ENCODE results near the gene PLGRKT. TPM values are rescaled to one million over a fixed set of nuclear protein-coding genes. Genes with fewer than 3 reads are reported as not detected.
"Not testable (repeated sequence)": the region's sequence is repeated elsewhere in the genome, so short reads cannot be mapped to it uniquely, and the experiment has no call there.

The PLGRKT gene
- total and polyA plus RNA-seq, 9 donors, result 2.9 to 35.8 (median 13.3) TPM

- no peak for TF ChIP-seq EP300 (IDR thresholded peaks at IDR 0.05)
- no peak for TF ChIP-seq CTCF (IDR thresholded peaks at IDR 0.05)
- no peak for TF ChIP-seq POLR2A (IDR thresholded peaks at IDR 0.05)
- Histone ChIP-seq H3K36me3 (no peaks in the 10 kb centered on the region), H3K4me3 (no peak overlapping the region), H3K9me3 (no peaks in the 10 kb centered on the region), H3K27me3 (no peaks in the 10 kb centered on the region), H3K27ac (no peak overlapping the region), H3K4me1 (ENCODE audit: insufficient read depth) (no peaks in the 10 kb centered on the region)
- DNase-seq, result no peak
- intact Hi-C loops (cut with DNase I), result no loop called here
Observed at GRCh38 chr9:5445886-5446285, 8.2 kb upstream of the PLGRKT start.

- H3K4me1 ChIP-seq (ENCODE audit: insufficient read depth); DNase-seq; H3K4me3 ChIP-seq; H3K27ac ChIP-seq; H3K27me3 ChIP-seq; intact Hi-C loops (cut with DNase I); H3K9me3 ChIP-seq; H3K36me3 ChIP-seq: not testable (repeated sequence)
- 84 to 88% (median 87%) methylated on average over 4 of the region's 4 CpGs for WGBS, 3 donors
Observed at GRCh38 chr9:5445096-5445495, 7.4 kb upstream of the PLGRKT start.

- Histone ChIP-seq H3K9me3 (no peaks in the 10 kb centered on the region), H3K36me3 (no peaks in the 10 kb centered on the region), H3K27me3 (no peaks in the 10 kb centered on the region), H3K27ac (no peak overlapping the region), H3K4me1 (ENCODE audit: insufficient read depth) (no peaks in the 10 kb centered on the region), H3K4me3 (no peak overlapping the region)
- intact Hi-C loops (cut with DNase I), result no loop called here
- TF ChIP-seq POLR2A (IDR thresholded peaks at IDR 0.05), result no peak
- no peak for TF ChIP-seq CTCF (IDR thresholded peaks at IDR 0.05)
- no peak for TF ChIP-seq EP300 (IDR thresholded peaks at IDR 0.05)
- WGBS, 3 donors, result 72 to 84% (median 74%) methylated on average over 2 of the region's 2 CpGs
- no peak for DNase-seq
Observed at GRCh38 chr9:5443850-5444249, 6.1 kb upstream of the PLGRKT start.

GRCh38 chr9:5442400-5443011 lies 4.8 kb upstream of the PLGRKT start:
- intact Hi-C loops (cut with DNase I), result no loop called here
- no peak for DNase-seq

GRCh38 chr9:5441043-5441442 lies 3.3 kb upstream of the PLGRKT start:
- intact Hi-C loops (cut with DNase I), result no loop called here
- Histone ChIP-seq H3K9me3 (no peaks in the 10 kb centered on the region), H3K27me3 (no peaks in the 10 kb centered on the region), H3K27ac (no peak overlapping the region), H3K4me3 (no peak overlapping the region), H3K4me1 (ENCODE audit: insufficient read depth) (peaks cover 1% of the 10 kb centered on the region), H3K36me3 (no peaks in the 10 kb centered on the region)
- WGBS, 3 donors, result 90 to 94% (median 92%) methylated on average over 2 of the region's 2 CpGs
- no peak for TF ChIP-seq POLR2A (IDR thresholded peaks at IDR 0.05)
- TF ChIP-seq EP300 (IDR thresholded peaks at IDR 0.05), result no peak
- no peak for TF ChIP-seq CTCF (IDR thresholded peaks at IDR 0.05)
- no peak for DNase-seq

More at GRCh38 chr9:5442400-5443011, 4.8 kb upstream of the PLGRKT start:
- H3K27ac ChIP-seq, result no peak overlapping the region
- H3K36me3 ChIP-seq, result no peaks in the 10 kb centered on the region
- H3K4me3 ChIP-seq, result no peak overlapping the region
- WGBS, 3 donors, result 47 to 51% (median 48%) methylated on average over 2 of the region's 2 CpGs
- H3K4me1 ChIP-seq (ENCODE audit: insufficient read depth), result no peaks in the 10 kb centered on the region
- no peaks in the 10 kb centered on the region for H3K27me3 ChIP-seq
- TF ChIP-seq CTCF (IDR thresholded peaks at IDR 0.05), result no peak
- no peaks in the 10 kb centered on the region for H3K9me3 ChIP-seq
